Measurements from ENCODE around the gene BGLAP.

Gene BGLAP

GRCh38 chr1:156282479-156283222, 40.7 kb downstream of the BGLAP start, which contains the start of gene SMG5:
Gene SMG5 (minus strand): TSS chr1:156282825. CDS start chr1:156282680, 145 bp downstream.
- no peak for TF ChIP-seq CTCF (IDR thresholded peaks at IDR 0.05)
- peak; percentile 96 to 97 for DNase-seq
- H3K4me3 ChIP-seq = peak within 1 kb of the TSS; percentile 77 to 94
- no peaks in the 10 kb centered on the region for H3K27me3 ChIP-seq
- peaks cover 13 to 37% (median 14%) of the 10 kb centered on the region in 3 donors for H3K36me3 ChIP-seq
- peaks cover 0 to 52% (median 22%) of the 10 kb centered on the region in 4 donors for H3K4me1 ChIP-seq
- H3K9me3 ChIP-seq = no peaks in the 10 kb centered on the region
- intact Hi-C loops (cut with DNase I; ENCODE audit: low total_unique reads) = no loop called here
- H3K27ac ChIP-seq = peak within 1 kb of the TSS; percentile 84 to 90

GRCh38 chr1:156283521-156283920, 41.5 kb downstream of the BGLAP start:
- Histone ChIP-seq H3K4me3 (peak overlapping the region; percentile 77 to 94), H3K4me1 (peaks cover 0 to 52% (median 22%) of the 10 kb centered on the region in 4 donors), H3K9me3 (no peaks in the 10 kb centered on the region), H3K27me3 (no peaks in the 10 kb centered on the region), H3K36me3 (peaks cover 5 to 28% (median 8%) of the 10 kb centered on the region in 3 donors), H3K27ac (peak overlapping the region in 1 of 2 donors; percentile 90)
- no peak for DNase-seq
- intact Hi-C loops (cut with DNase I; ENCODE audit: low total_unique reads) = no loop called here
- no peak for TF ChIP-seq CTCF (IDR thresholded peaks at IDR 0.05)

GRCh38 chr1:156284112-156284511, 42.1 kb downstream of the BGLAP start, which contains the start of gene TMEM79:
Gene TMEM79 (plus strand): TSS chr1:156284325. CDS start chr1:156285227, 902 bp downstream.
- Histone ChIP-seq H3K4me1 (peaks cover 0 to 52% (median 22%) of the 10 kb centered on the region in 4 donors), H3K27me3 (no peaks in the 10 kb centered on the region), H3K9me3 (no peaks in the 10 kb centered on the region), H3K27ac (peak within 1 kb of the TSS; percentile 84 to 90), H3K36me3 (peaks cover 0 to 22% (median 9%) of the 10 kb centered on the region in 3 donors), H3K4me3 (peak within 1 kb of the TSS; percentile 77 to 94)
- DNase-seq = no peak
- TF ChIP-seq CTCF (IDR thresholded peaks at IDR 0.05) = no peak
- intact Hi-C loops (cut with DNase I; ENCODE audit: low total_unique reads) = loop anchor here (2.0 kb wide), 1 partner anchor 57 kb away; no protein-coding TSS in a partner anchor

GRCh38 chr1:156284757-156285156, 42.8 kb downstream of the BGLAP start:
- DNase-seq = no peak
- TF ChIP-seq CTCF (IDR thresholded peaks at IDR 0.05) = no peak
- no peaks in the 10 kb centered on the region for H3K9me3 ChIP-seq
- H3K36me3 ChIP-seq = peaks cover 0 to 20% (median 12%) of the 10 kb centered on the region in 3 donors
- peaks cover 0 to 50% (median 22%) of the 10 kb centered on the region in 4 donors for H3K4me1 ChIP-seq
- H3K27me3 ChIP-seq = no peaks in the 10 kb centered on the region
- no peak overlapping the region for H3K27ac ChIP-seq
- no peak overlapping the region for H3K4me3 ChIP-seq
- intact Hi-C loops (cut with DNase I; ENCODE audit: low total_unique reads) = loop anchor here (2.0 kb wide), 1 partner anchor 56 kb away; no protein-coding TSS in a partner anchor

GRCh38 chr1:156285437-156285836, 43.5 kb downstream of the BGLAP start:
- peaks cover 0 to 45% (median 22%) of the 10 kb centered on the region in 4 donors for H3K4me1 ChIP-seq
- intact Hi-C loops (cut with DNase I; ENCODE audit: low total_unique reads) = loop anchor here (2.0 kb wide), 1 partner anchor 55 kb away; no protein-coding TSS in a partner anchor
- no peaks in the 10 kb centered on the region for H3K27me3 ChIP-seq
- H3K36me3 ChIP-seq = peaks cover 0 to 20% (median 13%) of the 10 kb centered on the region in 3 donors
- no peak for DNase-seq
- no peak for TF ChIP-seq CTCF (IDR thresholded peaks at IDR 0.05)
- H3K27ac ChIP-seq = no peak overlapping the region
- no peaks in the 10 kb centered on the region for H3K9me3 ChIP-seq
- no peak overlapping the region for H3K4me3 ChIP-seq
